MCF 10A (cell line): Measurements from ENCODE around the gene AMBRA1. TPM values are rescaled to one million over a fixed set of nuclear protein-coding genes. Genes with fewer than 3 reads are reported as not detected.
A peak's percentile ranks its signal among the peaks of the same experiment; 100 is the strongest.

Source experiments
- BruUV-seq: library from RNA; stranded (reverse); fragments of 400-500 nt; replicated peaks from 2 replicates; lab custom pipeline; 2021; lab: Mats Ljungman, UMichigan
- CTCF ChIA-PET: fragments of 300-600 bp; sonication (Branson Sonifier 250); formaldehyde crosslinking; extraction: SDS; loops from one replicate; lab custom pipeline; 2021; ENCODE audit warnings: antibody characterized with exemption, inconsistent platforms; lab: Yijun Ruan, JAX
- POLR2A ChIA-PET: fragments of 300-600, 350-650 bp; sonication (Branson Sonifier 250); formaldehyde crosslinking; extraction: SDS; loops from one replicate; lab custom pipeline; 2020; ENCODE audit warnings: antibody characterized with exemption, inconsistent platforms; lab: Yijun Ruan, JAX
- DNase-seq: peaks from one replicate; pipeline ENCODE4 v3.0.0-alpha.2; 2018; ENCODE audit not compliant: unreplicated experiment
- H3K27ac Mint-ChIP-seq: one replicate; pipeline ENCODE4 v1.8.0; 2022; ENCODE audit warnings: mild to moderate bottlenecking, low read depth, mixed read lengths; ENCODE audit not compliant: unreplicated experiment
- H3K27me3 Mint-ChIP-seq: one replicate; pipeline ENCODE4 v1.8.0; 2022; ENCODE audit warnings: mixed read lengths; ENCODE audit not compliant: insufficient read depth, unreplicated experiment
- H3K36me3 Mint-ChIP-seq: one replicate; pipeline ENCODE4 v1.8.0; 2022; ENCODE audit warnings: mild to moderate bottlenecking, moderate library complexity, mixed read lengths; ENCODE audit not compliant: insufficient read depth, unreplicated experiment
- H3K4me1 Mint-ChIP-seq: one replicate; pipeline ENCODE4 v1.8.0; 2022; ENCODE audit warnings: mixed read lengths; ENCODE audit not compliant: insufficient read depth, unreplicated experiment
- H3K4me3 Mint-ChIP-seq: one replicate; pipeline ENCODE4 v1.8.0; 2022; ENCODE audit warnings: mild to moderate bottlenecking, moderate library complexity, mixed read lengths; ENCODE audit not compliant: unreplicated experiment
- H3K9me3 Mint-ChIP-seq: one replicate; pipeline ENCODE4 v1.8.0; 2022; ENCODE audit warnings: mixed read lengths; ENCODE audit not compliant: unreplicated experiment
- CTCF ChIP-seq: fragments of 200-600 bp; IDR thresholded peaks from one replicate; pipeline ENCODE4 v1.8.0; 2022; ENCODE audit warnings: antibody characterized with exemption, mild to moderate bottlenecking; ENCODE audit not compliant: unreplicated experiment
- intact Hi-C: fragments of 100-400 bp; cut with micrococcal nuclease; formaldehyde crosslinking; loops from 2 replicates; pipeline ENCODE4 v1.14.1; 2022
- total RNA-seq: library from RNA; stranded (reverse); gene quantifications from 2 replicates; pipeline ENCODE4 v1.2.3, GENCODE V29; 2022

The AMBRA1 gene
- total RNA-seq, 1 experiment from 2014 or later: 19.6 TPM

DNA sequence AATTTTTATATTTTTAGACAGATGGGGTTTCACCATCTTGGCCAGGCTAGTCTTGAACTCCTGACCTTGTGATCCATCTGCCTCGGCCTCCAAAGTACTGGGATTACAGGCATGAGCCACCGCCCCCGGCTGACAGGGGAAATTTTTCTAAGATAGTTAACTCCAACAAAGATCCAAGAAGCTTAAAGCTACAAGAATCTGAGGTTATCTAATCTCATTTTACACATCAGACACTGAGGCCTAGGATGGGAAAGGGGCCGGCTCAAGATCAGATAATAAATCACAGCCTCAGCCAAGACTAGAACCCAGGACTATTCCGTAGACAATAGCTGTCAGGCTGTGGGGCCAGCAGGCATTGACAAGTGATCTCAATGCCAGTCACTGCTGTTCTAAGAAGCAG is 94.0 kb downstream of the AMBRA1 start:
- Mint-ChIP-seq H3K27ac (peak overlapping the region; percentile 33), H3K9me3 (no peaks in the 10 kb centered on the region), H3K36me3 (peaks cover 22% of the 10 kb centered on the region), H3K4me3 (no peak overlapping the region), H3K4me1 (no peaks in the 10 kb centered on the region), H3K27me3 (no peaks in the 10 kb centered on the region)
- no peak for TF ChIP-seq CTCF
- DNase-seq: no peak
- no TSS peak for BruUV-seq
- intact Hi-C loops: no loop called here
- ChIA-PET POLR2A (no interaction called here), CTCF (interaction anchor here (1.5 to 3.9 kb wide), 3 partner anchors 10 to 110 kb away, joined by 4 to 24 read pairs (median 5); no protein-coding TSS in a partner anchor)

- H3K27me3 Mint-ChIP-seq: no peaks in the 10 kb centered on the region
- H3K36me3 Mint-ChIP-seq: peaks cover 30% of the 10 kb centered on the region
- peak overlapping the region; percentile 33 for H3K27ac Mint-ChIP-seq
- ChIA-PET CTCF (interaction anchor here (3.9 kb wide), 1 partner anchor 9 kb away, joined by 24 read pairs; no protein-coding TSS in a partner anchor), POLR2A (no interaction called here)
- no peak overlapping the region for H3K4me3 Mint-ChIP-seq
- no peaks in the 10 kb centered on the region for H3K9me3 Mint-ChIP-seq
- no TSS peak for BruUV-seq
- intact Hi-C loops: no loop called here
- TF ChIP-seq CTCF: no peak
- no peak for DNase-seq
- H3K4me1 Mint-ChIP-seq: no peaks in the 10 kb centered on the region
These were observed 94.9 kb downstream of the AMBRA1 start for GRCh38 chr11:46498968-46499367.

DNA sequence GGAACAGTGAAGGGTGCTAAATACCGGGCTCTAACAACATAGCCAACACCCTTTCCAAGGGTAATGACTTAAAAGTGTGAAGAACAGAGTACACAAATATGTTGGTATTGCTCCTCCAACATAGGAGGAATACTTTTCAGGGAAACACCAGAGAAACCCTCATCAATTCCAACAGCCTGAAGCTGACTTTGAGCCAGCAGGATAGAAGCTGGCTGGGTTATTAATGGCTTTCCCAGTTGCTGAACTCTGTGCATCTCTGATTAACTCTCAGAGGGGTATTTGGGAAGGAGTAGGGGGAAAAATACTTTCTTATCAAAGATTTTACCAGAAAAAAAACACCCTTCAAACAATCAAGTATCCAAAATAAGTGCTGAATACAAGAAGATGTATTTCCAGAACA is 95.6 kb downstream of the AMBRA1 start:
- Mint-ChIP-seq H3K4me1 (no peaks in the 10 kb centered on the region), H3K4me3 (no peak overlapping the region), H3K27me3 (no peaks in the 10 kb centered on the region), H3K9me3 (no peaks in the 10 kb centered on the region), H3K27ac (no peak overlapping the region), H3K36me3 (peaks cover 33% of the 10 kb centered on the region)
- POLR2A ChIA-PET: interaction anchor here (0.5 kb wide), 1 partner anchor 62 kb away, joined by 3 read pairs; no protein-coding TSS in a partner anchor
- TF ChIP-seq CTCF: no peak
- CTCF ChIA-PET: interaction anchor here (1.2 to 3.9 kb wide), 2 partner anchors 8 to 10 kb away, joined by 3 to 24 read pairs; no protein-coding TSS in a partner anchor
- intact Hi-C loops: no loop called here
- no peak for DNase-seq
- BruUV-seq: no TSS peak

- BruUV-seq: no TSS peak
- no peak for DNase-seq
- no peaks in the 10 kb centered on the region for H3K4me1 Mint-ChIP-seq
- no peak for TF ChIP-seq CTCF
- H3K9me3 Mint-ChIP-seq: no peaks in the 10 kb centered on the region
- ChIA-PET CTCF (interaction anchor here (1.2 kb wide), 1 partner anchor 9 kb away, joined by 3 read pairs; no protein-coding TSS in a partner anchor), POLR2A (interaction anchor here (0.6 to 0.7 kb wide), 2 partner anchors 108 to 1263 kb away, joined by 3 read pairs; no protein-coding TSS in a partner anchor)
- intact Hi-C loops: no loop called here
- no peak overlapping the region for H3K27ac Mint-ChIP-seq
- H3K4me3 Mint-ChIP-seq: no peak overlapping the region
- H3K36me3 Mint-ChIP-seq: peaks cover 29% of the 10 kb centered on the region
- no peaks in the 10 kb centered on the region for H3K27me3 Mint-ChIP-seq
These were observed 96.3 kb downstream of the AMBRA1 start for GRCh38 chr11:46497498-46497897.
